Keratinocyte (primary cell): ENCODE results near the gene ADCY5. TPM values are rescaled to one million over a fixed set of nuclear protein-coding genes. Genes with fewer than 3 reads are reported as not detected.

Source experiments
- DNase-seq: peaks from one replicate; pipeline ENCODE4 v3.0.0-alpha.2; 2011; ENCODE audit warnings: low read depth, missing footprints, low spot score
- FAIRE-seq: peaks from 2 replicates; lab custom pipeline; 2011; peaks lifted over from hg19 to GRCh38; lab: Jason Lieb, UNC
- H2AFZ ChIP-seq: 2 replicates; pipeline ENCODE4 v1.6.0; 2012; ENCODE audit warnings: low read length, control low read depth, inconsistent platforms; ENCODE audit not compliant: control insufficient read depth
- H3K27ac ChIP-seq: 2 replicates; pipeline ENCODE4 v1.5.1; 2011; ENCODE audit warnings: low read length; ENCODE audit not compliant: control insufficient read depth, insufficient read depth
- H3K27me3 ChIP-seq: 3 replicates; pipeline ENCODE4 v1.6.0; 2011; ENCODE audit warnings: low read length; ENCODE audit not compliant: control insufficient read depth, insufficient read depth; ENCODE audit errors: extremely low read depth
- H3K36me3 ChIP-seq, 2 experiments: 2 replicates in 1 of 2; 3 replicates in 1 of 2; pipeline ENCODE4 v1.5.1; 2011; ENCODE audit warnings: low read length in 2 of 2, mild to moderate bottlenecking in 1 of 2; ENCODE audit not compliant: control insufficient read depth in 2 of 2, insufficient read depth in 2 of 2; ENCODE audit errors: extremely low read depth in 1 of 2
- H3K4me1 ChIP-seq: 3 replicates; pipeline ENCODE4 v1.5.1; 2011; ENCODE audit warnings: low read length; ENCODE audit not compliant: control insufficient read depth, insufficient read depth; ENCODE audit errors: extremely low read depth
- H3K4me2 ChIP-seq: 3 replicates; pipeline ENCODE4 v1.6.0; 2011; ENCODE audit warnings: low read depth, low read length; ENCODE audit not compliant: control insufficient read depth, insufficient read depth; ENCODE audit errors: extremely low read depth
- H3K4me3 ChIP-seq, 3 experiments: fragments of 200-600 bp in 1 of 3; sonication (generic) in 1 of 3; 2 replicates in 2 of 3; 3 replicates in 1 of 3; pipeline ENCODE4 v1.5.1; 2011 to 2016; ENCODE audit warnings: low read length in 3 of 3, mild to moderate bottlenecking in 3 of 3, control low read depth in 2 of 3, inconsistent platforms in 1 of 3, low read depth in 1 of 3, mixed read lengths in 1 of 3, mixed run types in 1 of 3, moderate library complexity in 1 of 3; ENCODE audit not compliant: control insufficient read depth in 2 of 3, insufficient read depth in 2 of 3; ENCODE audit errors: extremely low read depth in 1 of 3
- H3K79me2 ChIP-seq: 2 replicates; pipeline ENCODE4 v1.6.0; 2012; ENCODE audit warnings: low read length; ENCODE audit not compliant: control insufficient read depth, insufficient read depth
- H3K9ac ChIP-seq: 3 replicates; pipeline ENCODE4 v1.6.0; 2011; ENCODE audit warnings: low read length; ENCODE audit not compliant: control insufficient read depth, insufficient read depth; ENCODE audit errors: extremely low read depth
- H3K9me1 ChIP-seq: 3 replicates; pipeline ENCODE4 v1.6.0; 2011; ENCODE audit warnings: low read length; ENCODE audit not compliant: control insufficient read depth, insufficient read depth; ENCODE audit errors: extremely low read depth
- H3K9me3 ChIP-seq: 2 replicates; pipeline ENCODE4 v1.5.1; 2012; ENCODE audit warnings: low read depth, low read length; ENCODE audit not compliant: control insufficient read depth
- H4K20me1 ChIP-seq: 3 replicates; pipeline ENCODE4 v1.6.0; 2011; ENCODE audit warnings: low read length; ENCODE audit not compliant: control insufficient read depth, insufficient read depth; ENCODE audit errors: extremely low read depth
- EZH2 ChIP-seq: IDR thresholded peaks from one replicate; pipeline ENCODE4 v1.6.1; 2012; ENCODE audit warnings: inconsistent platforms, mild to moderate bottlenecking, low read length, moderate library complexity
- dilution Hi-C: fragments of 300-500 bp; cut with MboI; formaldehyde crosslinking; loops from one replicate; pipeline ENCODE4 v1.7.0; 2020; ENCODE audit warnings: low sequenced_read_pairs; ENCODE audit not compliant: extremely low pct_ligation_motif_present
- polyA plus RNA-seq, 5 experiments: library from polyadenylated mRNA; depleted of rRNA in 3 of 5; stranded (reverse) in 3 of 5; stranded (forward) in 1 of 5; unstranded in 1 of 5; fragments of >200 nt; gene quantifications; 1 replicate in 1 of 5; 2 replicates in 3 of 5; 3 replicates in 1 of 5; pipeline versions ENCODE4 v1.2.1 to v1.2.3, GENCODE V29; 2011 to 2012; ENCODE audit warnings: missing spikeins in 2 of 5, low read depth in 1 of 5, low replicate concordance in 1 of 5
- TF ChIP-seq, protein P1 (sequence below), 3 experiments: IDR thresholded peaks in 1 of 3; conservative IDR thresholded peaks in 1 of 3; optimal IDR thresholded peaks in 1 of 3; 2 replicates in 2 of 3; 3 replicates in 1 of 3; pipeline versions ENCODE3 to v1.5.1; 2011; ENCODE audit warnings: low read length in 3 of 3, mild to moderate bottlenecking in 3 of 3, moderate library complexity in 2 of 3, control low read depth in 1 of 3, inconsistent platforms in 1 of 3; ENCODE audit not compliant: insufficient read depth in 2 of 3; ENCODE audit errors: extremely low read depth in 1 of 3

Gene ADCY5
- polyA plus RNA-seq, 1 donor (not counting 4 experiments of a cell fraction or from before 2014, with no cell fraction given), result not detected

DNA sequence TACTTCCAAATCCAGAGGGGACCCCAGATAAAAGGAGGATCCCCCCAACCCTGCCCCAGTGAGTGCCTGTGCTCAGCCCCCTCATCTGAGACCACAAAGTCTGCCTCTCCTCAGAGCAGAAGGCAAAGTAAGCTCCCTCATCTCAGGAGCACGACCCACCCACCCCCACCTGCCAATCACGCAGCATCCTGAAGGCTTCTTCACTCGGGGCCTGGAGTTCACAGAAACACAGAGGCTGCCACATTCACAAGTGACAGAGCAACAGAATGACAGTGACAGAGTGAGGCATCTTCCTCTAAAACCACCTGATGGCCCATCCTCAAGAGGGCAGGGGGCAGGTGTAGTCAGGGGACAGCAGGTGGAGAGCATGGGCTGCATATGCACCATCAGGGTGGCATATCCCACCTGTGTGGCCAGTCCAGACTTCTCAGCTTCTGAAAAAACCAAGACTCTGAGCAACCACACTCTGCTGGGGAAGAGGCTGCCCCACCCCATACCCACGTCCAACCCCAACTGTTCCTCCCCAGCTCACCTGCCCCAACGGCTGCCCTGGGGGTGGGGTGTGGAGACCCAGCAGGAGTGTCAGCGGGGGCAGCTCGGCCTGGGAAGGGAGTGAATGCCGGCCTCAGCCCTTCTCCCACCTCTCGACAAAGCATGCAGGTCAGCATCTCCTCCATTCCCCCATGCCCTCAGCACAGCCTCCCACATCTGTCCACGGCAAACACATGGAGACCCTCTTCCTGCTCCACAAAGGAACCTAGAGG, 19.3 kb downstream of the ADCY5 start:
- H3K9me3 ChIP-seq, result no peaks in the 10 kb centered on the region
- no peak overlapping the region for H3K4me2 ChIP-seq
- no peak overlapping the region for H3K27ac ChIP-seq
- no peaks in the 10 kb centered on the region for H3K36me3 ChIP-seq
- TF ChIP-seq, protein P1, sequence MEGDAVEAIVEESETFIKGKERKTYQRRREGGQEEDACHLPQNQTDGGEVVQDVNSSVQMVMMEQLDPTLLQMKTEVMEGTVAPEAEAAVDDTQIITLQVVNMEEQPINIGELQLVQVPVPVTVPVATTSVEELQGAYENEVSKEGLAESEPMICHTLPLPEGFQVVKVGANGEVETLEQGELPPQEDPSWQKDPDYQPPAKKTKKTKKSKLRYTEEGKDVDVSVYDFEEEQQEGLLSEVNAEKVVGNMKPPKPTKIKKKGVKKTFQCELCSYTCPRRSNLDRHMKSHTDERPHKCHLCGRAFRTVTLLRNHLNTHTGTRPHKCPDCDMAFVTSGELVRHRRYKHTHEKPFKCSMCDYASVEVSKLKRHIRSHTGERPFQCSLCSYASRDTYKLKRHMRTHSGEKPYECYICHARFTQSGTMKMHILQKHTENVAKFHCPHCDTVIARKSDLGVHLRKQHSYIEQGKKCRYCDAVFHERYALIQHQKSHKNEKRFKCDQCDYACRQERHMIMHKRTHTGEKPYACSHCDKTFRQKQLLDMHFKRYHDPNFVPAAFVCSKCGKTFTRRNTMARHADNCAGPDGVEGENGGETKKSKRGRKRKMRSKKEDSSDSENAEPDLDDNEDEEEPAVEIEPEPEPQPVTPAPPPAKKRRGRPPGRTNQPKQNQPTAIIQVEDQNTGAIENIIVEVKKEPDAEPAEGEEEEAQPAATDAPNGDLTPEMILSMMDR (optimal IDR thresholded peaks at IDR 0.05 in 1 of 3, IDR thresholded peaks at IDR 0.05 in 1 of 3, conservative IDR thresholded peaks at IDR 0.05 in 1 of 3; ENCODE audit: extremely low read depth in 1 of 3, insufficient read depth in 2 of 3, low read length in 3 of 3), result no peak
- TF ChIP-seq EZH2, result no peak
- FAIRE-seq (no peak), DNase-seq (no peak)
- peaks cover 24% of the 10 kb centered on the region for H3K27me3 ChIP-seq
- dilution Hi-C loops, result no loop called here
- no peaks in the 10 kb centered on the region for H4K20me1 ChIP-seq
- H3K4me3 ChIP-seq, result no peak overlapping the region
- no peak overlapping the region for H2AFZ ChIP-seq
- no peak overlapping the region for H3K9ac ChIP-seq
- H3K79me2 ChIP-seq, result no peaks in the 10 kb centered on the region
- no peaks in the 10 kb centered on the region for H3K4me1 ChIP-seq
- no peaks in the 10 kb centered on the region for H3K9me1 ChIP-seq

DNA sequence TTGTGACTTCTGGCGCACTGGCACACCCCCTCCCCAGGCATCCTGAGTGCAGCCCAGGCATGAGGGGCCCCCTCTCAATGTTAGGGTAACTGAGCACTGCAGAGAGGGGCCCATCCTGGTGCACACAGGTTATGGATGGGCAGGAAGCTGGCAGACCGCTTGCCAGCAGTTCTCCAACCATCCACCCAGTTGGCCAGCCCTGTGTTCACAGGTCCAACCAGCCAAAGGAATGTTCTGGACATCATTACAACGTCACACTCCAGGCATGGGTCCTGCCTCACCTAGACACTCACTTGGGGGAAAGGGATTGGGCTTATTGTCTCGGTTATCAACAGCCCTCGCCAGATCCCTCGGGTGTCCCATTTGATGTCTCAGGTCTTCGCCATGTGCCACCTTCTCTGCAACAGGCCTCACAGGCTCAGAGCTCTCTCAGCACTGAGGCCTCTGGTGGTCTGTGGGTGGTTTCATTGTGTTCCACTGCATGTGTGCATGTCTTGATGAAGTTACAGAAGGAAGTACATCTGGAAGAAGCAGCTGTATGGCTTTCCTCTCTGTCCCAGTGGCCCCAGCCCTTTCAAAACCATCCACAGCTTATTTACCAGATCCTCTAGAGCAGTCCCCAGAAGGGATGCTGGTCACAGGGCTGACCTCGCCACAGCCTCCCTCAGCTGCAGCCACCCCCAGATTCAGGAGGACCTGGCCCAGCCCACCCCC, 23.7 kb downstream of the ADCY5 start:
- DNase-seq (no peak), FAIRE-seq (no peak)
- H3K27me3 ChIP-seq, result peaks cover 29% of the 10 kb centered on the region
- TF ChIP-seq, protein P1 (optimal IDR thresholded peaks at IDR 0.05 in 1 of 3, IDR thresholded peaks at IDR 0.05 in 1 of 3, conservative IDR thresholded peaks at IDR 0.05 in 1 of 3; ENCODE audit: extremely low read depth in 1 of 3, insufficient read depth in 2 of 3, low read length in 3 of 3), result no peak
- TF ChIP-seq EZH2, result no peak
- H3K27ac ChIP-seq, result no peak overlapping the region
- H4K20me1 ChIP-seq, result no peaks in the 10 kb centered on the region
- H2AFZ ChIP-seq, result no peak overlapping the region
- H3K4me3 ChIP-seq, result no peak overlapping the region
- H3K9me3 ChIP-seq, result no peaks in the 10 kb centered on the region
- no peaks in the 10 kb centered on the region for H3K4me1 ChIP-seq
- H3K79me2 ChIP-seq, result no peaks in the 10 kb centered on the region
- dilution Hi-C loops, result no loop called here
- no peaks in the 10 kb centered on the region for H3K36me3 ChIP-seq
- H3K9me1 ChIP-seq, result no peaks in the 10 kb centered on the region
- no peak overlapping the region for H3K4me2 ChIP-seq
- no peak overlapping the region for H3K9ac ChIP-seq
